Measurements from ENCODE around the gene PDE9A.
"Not testable (repeated sequence)": the region's sequence is repeated elsewhere in the genome, so short reads cannot be mapped to it uniquely, and the experiment has no call there.

The PDE9A gene

GRCh38 chr21:42780617-42781016, 127.2 kb downstream of the PDE9A start:
- no peak for DNase-seq

- DNase-seq: peak; percentile 52
These were observed 127.9 kb downstream of the PDE9A start for GRCh38 chr21:42781150-42781970.

GRCh38 chr21:42781971-42782722, 128.7 kb downstream of the PDE9A start:
- no peak for DNase-seq

DNA sequence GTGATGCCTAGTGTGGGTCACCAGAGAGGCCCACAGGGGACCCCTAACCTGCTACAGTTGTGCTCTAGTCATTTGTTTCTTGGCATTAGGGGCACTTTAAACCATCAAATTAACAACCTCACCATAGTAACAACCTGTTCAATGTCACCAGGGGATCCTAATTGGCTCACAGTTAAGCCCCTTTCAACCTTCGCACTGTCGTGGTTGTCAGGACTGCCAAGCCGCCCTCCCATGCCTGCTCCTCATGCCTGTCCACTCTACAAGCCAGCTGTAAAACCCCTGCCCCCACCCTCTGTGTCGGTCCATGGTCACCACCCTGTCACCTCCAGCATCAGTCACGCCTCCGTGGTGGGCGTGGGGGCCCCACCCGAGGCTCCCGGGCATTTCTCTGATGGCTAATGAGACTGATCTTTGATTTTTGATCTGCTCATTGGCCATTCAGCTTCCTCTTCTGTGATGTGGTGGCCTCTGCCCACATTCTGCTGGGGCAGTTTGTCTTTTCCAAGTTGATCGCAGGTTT, 129.4 kb downstream of the PDE9A start:
- no peak for DNase-seq

GRCh38 chr21:42784276-42784675, 130.9 kb downstream of the PDE9A start:
- DNase-seq: no peak

- DNase-seq: no peak
These were observed 131.6 kb downstream of the PDE9A start for GRCh38 chr21:42784896-42785451.

DNA sequence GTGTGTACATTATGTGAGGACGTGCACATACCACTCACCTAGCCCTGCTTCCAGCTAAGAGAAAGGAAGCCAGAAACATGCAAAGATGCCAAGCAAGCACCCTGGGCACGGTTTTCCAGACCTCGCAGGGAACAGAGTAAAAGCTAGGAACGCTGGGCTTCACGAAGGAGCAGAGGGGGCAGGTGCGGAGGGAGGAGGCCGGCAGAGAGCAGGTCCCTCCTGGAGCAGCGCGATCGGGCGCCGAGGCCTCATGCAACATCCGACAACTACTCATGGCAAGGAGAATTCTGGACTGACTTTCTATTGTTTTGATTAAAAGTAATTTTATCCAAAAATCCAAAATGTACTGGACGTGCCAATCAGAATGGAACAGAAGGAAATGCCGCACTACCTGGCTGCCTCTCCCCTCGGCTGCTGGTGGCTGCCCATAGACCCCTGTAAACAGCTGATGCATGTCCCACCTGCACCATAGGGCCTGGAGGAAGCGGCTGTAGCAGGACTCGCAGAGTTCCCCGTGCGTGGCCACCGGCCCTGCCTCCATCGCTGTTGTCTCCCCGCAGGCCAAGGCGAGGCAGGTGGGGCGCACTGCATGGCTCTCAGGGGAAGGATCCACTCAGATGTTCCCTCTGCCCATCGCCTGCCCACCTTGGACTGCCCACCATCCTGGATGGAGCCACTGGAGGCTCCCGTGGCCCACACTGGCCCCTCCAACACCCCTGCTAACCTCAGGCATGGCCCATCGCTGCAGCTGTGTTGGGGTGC, 132.4 kb downstream of the PDE9A start:
- DNase-seq: no peak

- DNase-seq: no peak
These were observed 133.5 kb downstream of the PDE9A start for GRCh38 chr21:42786884-42787283.

DNA sequence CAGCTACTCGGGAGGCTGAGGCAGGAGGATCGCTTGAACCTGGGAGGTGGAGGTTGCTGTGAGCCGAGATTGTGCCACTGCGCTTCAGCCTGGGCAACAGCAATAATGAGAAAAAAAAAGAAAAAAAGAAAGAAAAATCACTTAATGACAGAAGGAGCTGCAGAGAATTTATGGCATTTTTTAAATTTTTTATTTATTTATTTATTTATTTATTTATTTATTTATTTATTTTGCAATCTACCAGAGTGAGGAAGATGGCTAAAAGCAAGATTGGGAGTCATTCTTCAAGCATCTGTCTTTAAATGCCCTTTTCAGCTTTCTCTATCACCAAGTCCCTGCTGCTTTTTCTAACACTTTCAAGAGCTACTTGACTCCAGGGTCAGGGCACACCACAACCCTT, 134.2 kb downstream of the PDE9A start:
- DNase-seq: no peak

GRCh38 chr21:42790520-42791065, 137.2 kb downstream of the PDE9A start:
- DNase-seq: no peak

GRCh38 chr21:42793774-42794173, 140.4 kb downstream of the PDE9A start:
- no peak for DNase-seq

- no peak for DNase-seq
These were observed 141.1 kb downstream of the PDE9A start for GRCh38 chr21:42794551-42794950.

- DNase-seq: no peak
These were observed 143.1 kb downstream of the PDE9A start for GRCh38 chr21:42796327-42797062.

- DNase-seq: no peak
These were observed 144.1 kb downstream of the PDE9A start for GRCh38 chr21:42797522-42797921.

DNA sequence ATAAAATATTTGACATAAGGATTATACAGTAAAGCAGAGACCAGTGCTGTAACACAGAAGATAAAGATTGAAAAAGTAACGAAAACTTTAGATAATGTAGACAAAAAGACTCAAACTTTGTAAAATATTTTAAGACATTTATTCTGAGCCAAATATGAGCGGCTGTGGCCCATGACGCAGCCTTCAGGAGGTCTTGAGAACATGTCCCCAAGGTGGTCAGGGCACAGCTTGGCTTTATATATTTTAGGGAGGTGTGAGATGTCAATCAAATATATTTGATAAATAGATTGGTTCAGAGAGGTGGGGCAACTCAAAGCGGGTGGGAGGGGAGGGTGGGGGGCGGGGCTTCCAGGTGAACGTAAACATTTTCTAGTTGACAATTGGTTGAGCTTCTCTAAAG, 144.7 kb downstream of the PDE9A start:
- DNase-seq: no peak

- DNase-seq: no peak
These were observed 146.1 kb downstream of the PDE9A start for GRCh38 chr21:42799516-42799915.

DNA sequence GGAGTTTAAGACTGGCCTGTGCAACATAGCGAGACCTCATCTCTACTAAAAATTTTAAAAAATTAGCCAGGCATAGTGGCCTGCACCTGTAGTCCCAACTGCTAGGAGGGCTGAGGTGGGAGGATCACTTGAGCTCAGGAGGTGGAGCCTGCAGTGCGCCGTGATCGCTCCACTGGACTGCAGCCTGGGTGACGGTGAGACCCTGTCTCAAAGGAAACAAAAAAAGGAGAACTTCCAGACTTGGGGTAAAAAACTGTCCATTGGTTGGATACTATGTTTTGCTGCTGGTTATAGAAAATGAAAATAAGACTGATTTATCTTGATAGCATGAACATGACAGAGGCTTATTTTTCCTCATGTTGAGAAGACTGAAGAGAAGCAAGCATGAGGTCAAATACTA, 146.5 kb downstream of the PDE9A start:
- no peak for DNase-seq

DNA sequence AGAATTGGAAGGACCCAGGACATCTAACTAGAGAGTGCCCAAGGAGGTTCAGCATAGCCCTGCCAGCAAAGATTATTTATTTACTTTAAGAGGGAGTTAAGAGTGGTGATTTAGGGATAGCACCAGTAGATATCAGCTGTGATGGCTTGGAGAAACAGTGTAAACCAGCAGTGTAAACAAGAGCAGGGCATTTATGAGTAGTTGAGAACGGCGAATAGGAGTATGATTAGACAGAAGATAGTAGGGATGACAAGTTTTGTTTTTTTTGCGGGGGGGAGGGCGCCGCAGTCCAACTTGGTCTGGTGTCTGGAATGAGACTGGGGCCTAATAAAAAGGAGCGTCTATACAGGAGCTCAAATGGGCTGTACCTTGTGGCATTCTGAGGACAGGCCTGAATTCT, 148.2 kb downstream of the PDE9A start:
- DNase-seq: not testable (repeated sequence)

GRCh38 chr21:42806509-42807140, 153.2 kb downstream of the PDE9A start:
- DNase-seq: no peak

DNA sequence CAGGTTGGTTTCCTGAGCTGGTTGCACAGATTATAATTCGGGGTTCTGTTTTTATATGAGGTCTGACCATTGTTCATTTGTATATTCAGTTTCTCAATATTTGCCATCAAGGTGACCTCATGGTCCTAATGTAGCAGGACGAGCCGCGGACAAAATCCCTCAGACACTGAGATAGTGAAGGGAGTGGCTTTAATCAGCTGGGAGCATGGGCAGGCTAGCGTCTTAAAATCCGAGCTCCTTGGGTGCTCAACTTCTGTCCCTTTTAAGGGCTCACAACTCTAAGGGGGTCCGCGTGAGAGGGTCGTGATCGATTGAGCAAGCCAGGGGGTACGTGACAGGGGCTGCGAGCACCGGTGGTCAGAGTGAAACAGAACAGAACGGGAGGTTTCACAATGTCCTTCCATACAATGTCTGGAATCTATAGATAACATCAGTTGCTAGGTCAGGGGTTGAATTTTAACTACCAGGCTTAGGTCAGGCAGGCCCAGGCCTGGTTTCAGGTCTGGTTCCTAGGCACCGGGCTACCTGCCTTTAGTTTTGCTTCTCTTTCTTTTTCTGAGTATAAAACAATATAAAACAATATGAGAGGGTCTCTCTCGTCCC, 154.0 kb downstream of the PDE9A start:
- not testable (repeated sequence) for DNase-seq

All from right forelimb (tissue), 1 donor.